8988T (cell line): ENCODE data around the gene XPC.

ENCODE experiments used
- DNase-seq: peaks from one replicate; pipeline ENCODE4 v3.0.0; 2011

Gene XPC

DNA sequence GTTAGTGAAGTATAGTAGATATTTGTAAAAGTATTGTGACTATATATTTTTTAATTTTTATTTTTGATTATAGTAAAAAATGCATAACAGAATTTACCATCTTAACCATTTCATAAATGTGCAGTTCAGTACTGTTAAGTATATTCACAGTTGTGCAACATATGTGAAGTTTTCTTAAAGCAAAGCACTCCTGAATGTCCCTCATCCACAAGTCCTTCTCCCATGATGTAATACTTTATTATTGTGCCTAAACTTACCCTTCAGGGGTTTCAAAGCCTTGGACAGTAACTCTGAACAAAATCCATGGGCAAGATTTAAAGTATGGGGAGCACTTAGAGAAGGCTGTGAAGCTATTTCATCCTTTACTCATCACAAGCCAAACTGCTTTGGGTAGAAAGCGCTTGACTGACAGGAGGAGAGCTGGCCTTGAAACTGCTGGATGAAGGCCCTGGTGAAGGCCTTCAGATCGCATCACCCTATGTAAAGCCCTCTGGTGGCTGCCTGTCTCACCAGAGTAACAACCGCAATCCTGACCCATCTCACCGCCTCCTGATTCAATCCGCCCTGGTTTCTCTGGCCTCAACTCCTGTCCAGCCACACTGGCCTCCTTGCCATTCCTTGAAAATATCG is 28.3 kb upstream of the XPC start:
- DNase-seq = no peak

DNA sequence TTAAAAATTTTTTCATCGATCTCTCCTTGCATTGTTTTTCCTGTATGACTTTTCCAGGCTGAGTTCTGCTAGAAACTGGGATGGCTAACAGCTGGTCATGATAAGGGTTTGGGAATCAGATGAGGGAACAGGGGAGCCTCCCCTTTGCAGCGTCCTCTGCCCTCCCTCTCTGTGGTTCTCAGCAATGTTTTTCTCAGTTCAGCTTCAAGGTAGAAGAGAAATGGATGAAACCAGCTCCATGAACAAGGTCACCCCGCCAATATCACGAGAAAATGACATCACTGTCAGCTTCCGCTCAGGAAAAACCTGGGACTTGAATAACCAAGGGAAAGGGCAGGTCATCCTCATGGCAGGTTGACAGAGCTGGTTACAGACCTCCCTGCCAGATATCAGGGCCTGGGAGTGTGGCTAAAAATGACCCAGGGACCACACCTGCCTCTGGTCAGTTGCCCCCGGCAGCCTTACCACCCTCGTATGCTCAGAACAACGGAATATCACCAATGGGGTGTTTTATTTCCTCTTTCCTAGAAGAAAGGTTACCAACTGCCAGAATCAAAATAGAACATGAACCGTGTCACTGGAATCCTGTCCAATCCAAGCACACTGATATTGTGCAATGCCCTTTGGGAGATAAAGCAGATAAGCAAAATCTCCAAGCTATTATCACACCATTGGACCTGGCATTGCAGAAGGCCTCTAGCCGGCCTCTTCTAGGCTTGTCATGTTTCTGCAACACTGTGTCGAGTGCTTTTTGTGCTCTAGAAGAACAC is 26.3 kb upstream of the XPC start:
- DNase-seq = no peak

DNA sequence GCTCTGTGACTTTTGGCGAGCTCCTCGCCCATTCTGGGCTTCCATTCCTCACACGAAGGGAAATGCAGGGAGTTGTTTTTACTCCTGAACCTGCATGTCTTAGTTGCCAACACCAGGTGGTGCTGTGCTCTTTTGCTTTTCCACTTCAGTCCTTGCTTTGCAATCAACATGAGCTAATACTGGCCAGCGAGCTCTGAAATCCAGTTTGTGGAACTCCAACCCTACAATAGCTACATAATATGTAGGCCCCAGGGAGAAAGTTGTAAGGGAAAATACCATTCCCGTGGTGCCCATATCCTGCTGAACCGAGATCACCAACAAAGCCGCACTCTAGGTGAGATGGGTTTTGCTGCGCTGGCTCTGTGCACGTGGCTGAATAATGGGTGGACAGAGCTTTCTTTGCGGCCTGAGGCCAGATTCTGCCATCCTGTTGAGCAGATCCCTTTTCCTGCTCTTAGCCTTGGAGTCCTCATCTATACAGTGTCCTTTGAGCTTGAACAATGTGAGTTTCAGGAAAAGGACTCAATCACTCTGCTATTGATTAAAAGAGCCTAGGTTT is 25.2 kb upstream of the XPC start:
- peak; percentile 66 for DNase-seq

DNA sequence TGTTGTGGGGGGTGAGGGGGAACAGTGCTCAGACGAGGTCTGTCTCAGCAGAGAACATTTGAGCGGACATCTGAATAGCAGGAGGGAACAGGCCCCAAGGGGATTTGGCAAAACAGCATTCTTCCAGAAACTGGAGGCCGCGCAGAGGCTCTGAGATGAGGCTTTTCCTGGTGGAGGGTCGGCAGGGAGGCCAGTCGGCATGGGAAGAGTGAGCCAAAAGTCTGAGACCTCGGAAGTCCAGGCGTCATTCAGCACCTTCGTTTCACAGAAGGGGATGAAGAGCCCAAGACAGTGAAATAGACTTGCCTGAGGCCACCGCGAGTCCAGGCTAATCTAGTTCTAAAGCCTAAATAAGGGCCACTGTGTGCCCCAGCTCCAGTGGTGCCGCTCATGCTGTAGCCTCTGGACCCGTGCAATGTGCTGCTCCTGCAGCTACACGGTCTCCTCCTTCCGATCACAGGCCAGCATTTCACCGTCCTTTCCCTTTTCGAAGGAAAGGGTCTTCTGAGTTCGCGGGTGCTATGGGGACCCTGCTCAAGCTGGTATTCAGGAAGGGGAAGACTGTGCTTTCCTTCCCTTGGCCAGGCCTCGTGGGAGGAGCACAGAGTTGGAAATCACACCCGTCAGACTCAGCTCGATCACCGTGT is 24.6 kb upstream of the XPC start:
- no peak for DNase-seq

DNA sequence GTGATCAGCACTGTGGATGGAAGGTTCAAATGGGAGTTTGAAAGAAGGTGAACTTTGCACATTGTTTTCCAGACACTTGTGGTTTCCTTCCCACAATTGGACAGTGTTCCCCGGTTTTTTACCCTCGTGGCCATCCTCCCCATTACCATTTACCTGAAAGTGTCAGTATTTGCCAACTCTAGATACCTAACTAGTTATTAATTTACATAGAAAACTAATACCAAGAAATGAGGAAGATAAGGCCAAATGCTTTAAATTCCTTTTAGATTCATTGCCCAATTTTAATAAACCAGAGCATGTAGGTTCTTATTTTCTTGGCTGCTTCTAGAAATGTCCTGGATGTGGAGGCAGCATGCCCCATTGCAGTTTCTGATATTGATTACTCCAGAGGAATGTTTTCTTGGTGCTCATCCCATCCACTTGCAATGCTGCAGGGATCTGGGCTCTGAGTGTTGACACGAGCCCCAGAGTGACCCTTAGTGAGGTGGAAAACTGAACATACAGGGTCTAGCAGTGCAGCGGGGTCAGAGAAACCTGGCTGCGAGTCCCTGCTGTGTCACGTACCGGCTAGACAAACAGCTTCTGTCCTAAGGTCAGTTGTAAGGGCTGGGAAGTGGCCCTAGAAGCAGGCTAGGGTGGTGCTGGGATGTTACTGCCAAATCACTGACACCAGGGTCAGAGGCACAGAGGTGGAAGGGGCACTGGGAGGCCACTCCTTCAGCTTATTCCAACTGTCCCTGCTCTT is 23.7 kb upstream of the XPC start:
- no peak for DNase-seq

DNA sequence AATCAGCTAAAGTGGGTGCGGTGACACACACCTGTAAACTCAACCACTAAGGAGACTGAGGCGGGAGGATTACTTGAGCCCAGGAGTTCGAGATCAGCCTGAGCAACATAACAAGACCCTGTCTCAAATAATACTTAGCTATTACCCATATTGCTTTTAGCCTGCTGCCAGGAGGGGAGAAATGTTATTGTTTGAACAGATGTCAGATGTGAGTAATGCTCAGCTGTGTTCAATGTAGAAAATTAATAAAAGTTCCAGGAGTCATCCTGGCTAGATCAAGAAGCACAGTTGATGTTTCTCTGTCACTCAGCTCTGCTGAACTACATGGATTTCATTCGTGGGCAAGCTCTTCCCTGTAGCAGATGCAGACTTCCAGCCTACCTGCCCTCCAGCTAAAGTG is 22.4 kb upstream of the XPC start:
- no peak for DNase-seq

DNA sequence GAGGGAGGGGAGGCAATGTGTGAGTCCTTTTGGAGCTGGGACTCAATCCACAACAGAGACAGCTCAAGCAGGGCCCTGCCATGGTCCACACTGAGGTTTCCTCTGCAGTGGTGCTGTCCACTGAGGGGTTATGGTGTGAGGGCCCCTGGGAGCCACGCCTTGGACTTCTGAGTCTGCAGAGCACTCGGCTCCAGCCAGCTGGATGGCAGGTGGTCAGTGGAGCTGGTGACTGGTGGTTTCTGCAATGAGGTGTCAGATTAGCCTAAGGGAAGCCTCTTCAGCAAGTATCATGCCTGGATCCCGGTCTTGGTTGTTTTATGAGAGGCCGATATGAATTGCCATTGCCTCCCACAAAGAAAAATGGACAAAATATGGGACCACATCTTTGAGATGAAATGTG is 21.9 kb upstream of the XPC start:
- no peak for DNase-seq

DNA sequence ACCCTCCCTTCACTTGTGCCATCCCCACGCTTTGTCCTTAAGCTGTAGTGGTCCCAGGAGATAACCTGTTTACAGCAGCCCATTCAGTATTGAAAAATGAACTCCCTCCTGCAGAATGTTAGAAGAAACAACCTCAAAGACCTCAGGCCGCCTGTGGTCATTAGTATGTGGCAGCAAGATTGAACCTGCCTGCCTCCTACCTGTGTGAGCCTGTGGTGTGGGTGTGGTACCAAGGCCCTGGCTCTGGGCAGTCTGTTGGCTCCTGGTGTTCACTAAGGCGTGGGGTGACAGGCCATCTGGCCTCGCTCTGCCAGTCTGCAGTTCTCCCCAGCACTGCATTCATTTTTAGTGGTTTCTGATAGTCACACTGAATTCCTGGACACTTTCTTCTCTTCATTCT is 21.2 kb upstream of the XPC start:
- DNase-seq = no peak

DNA sequence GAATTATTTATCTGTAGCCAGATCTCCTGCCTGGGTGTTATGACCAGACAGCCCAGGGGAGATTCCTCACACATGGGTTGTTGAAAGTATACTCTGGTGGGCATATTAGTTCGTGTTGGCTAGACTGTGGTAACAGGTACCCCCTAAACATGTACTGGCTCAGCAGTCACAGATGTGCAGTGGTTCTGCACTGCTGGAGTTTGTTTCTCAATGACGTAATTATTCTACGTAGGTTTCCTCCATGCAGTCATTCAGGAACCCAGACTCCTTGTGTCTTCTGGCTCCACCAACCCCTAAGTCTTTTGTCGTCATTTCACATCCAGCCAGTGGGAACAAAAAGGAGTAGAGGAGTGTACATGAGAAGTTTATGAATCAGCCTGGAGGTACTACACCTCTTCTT is 16.5 kb upstream of the XPC start:
- no peak for DNase-seq

DNA sequence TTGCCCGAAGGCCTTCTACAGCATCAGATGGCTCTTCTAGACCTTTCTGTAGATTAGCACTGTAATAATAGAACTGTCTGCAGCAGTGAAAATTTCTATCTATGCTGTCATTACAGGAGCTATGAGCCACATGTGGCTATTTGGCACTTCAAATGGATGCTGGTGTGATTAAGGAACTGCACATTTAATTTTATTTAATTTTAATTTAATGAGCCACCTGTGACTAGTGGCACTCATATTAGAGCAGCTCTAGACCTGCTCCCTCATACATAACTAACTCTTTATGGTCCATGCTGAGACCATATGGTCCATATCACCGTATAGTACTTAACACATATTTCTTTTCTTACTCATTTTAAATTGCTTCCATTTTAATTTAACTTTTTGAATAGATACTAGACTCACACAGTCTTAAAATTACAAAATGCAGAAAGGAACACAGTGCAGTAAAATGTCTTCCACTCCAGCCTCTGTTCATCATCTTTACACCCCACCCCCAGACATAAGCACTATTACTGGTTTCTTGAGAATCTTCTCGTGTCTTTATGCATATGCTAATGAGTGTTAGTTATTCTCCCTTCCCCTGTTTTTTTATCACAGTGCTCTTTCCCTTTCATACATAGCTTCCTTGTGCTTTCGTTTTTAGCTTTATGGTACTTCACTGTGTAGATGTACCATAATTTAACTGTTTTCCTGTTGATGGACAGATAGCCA is 9.8 kb upstream of the XPC start:
- DNase-seq = no peak

DNA sequence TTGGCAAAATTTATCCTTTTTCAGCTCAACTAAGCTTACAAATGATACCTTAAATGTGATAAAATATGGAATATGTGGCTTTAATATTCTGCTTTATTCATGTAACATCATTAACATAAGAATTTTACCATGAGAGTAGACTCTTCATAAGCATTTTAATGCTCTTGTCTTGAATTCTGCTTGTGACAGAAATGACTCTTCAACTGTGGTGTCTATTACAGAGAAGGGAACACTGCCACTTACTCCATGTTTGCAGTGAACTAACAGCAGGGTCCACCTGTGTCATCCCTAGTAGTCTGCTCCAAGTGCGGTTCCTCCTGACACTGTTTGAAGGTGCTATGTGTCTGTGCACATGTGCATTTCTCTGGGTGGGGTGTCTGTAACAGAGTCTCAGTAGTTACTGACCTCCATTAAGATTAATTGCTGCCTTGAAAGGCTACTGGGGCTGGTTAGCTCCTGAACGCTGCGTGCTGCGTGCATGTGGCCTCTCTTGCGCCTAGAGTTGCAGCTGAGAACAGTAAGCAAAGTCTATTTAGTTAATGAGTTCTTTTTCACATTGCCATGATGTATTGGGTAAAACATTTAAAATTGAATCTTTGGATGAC is 8.6 kb upstream of the XPC start:
- no peak for DNase-seq

DNA sequence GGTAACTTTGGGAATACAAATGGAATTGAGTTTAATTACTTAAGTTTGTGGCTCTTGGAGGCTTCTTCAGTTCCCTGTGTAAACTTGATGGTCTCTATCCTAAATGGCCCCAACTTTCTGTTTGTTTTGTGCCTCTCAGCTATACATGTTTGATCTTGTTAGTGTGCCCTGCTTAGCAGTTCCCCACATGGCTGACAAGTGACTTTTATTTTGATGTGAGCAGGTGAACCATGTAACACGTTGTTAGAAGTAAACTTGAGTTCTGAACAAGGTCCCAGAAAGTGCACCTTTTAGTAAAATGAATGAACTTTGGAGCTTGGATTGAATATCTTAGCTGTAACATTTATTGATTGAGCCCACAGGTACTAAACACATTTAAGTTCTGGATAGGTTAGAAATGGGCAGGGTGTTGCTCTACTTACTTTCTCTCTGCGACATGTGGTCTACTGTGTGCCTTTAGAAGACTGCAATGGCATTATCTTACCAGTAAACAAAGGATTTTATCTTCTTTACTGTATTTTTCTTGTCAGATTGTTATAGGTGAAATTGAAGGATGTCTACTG is 4.7 kb upstream of the XPC start:
- DNase-seq = no peak

DNA sequence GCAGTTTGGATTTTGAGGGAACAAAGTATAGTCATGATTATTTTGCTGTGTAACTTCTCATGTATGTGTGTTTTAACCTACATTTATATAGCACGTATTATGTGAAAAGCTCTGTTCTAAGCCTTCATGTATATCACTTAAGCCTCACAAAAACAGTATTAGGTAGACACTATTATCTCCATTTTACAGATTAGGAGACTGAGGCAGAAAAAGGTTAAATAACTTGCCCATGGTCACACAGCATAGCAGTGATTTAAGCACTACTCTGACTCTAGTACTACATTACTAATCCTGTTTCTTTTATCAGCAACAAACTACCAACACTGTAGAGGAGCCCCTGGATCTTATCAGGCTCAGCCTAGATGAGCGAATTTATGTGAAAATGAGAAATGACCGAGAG is 2.9 kb upstream of the XPC start:
- no peak for DNase-seq

DNA sequence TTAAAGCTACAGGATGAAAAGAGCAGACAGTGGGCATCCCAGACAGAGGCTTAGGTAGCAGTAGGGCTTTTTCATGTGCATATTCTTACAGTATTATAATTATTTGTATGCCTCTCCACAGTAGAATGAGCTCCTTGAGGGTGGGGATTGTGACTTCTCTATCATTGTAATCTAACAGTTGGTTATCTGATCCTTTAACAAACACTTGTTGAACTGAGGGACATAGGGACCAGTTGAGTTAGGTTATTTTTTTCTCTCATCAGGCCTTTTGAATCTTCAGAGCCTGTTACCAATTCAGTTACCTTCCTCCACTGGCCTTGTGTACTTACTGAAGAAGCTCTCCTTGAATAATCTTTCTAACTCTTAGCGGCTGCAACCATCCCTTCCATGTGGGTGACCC is 1.4 kb upstream of the XPC start:
- DNase-seq = no peak

DNA sequence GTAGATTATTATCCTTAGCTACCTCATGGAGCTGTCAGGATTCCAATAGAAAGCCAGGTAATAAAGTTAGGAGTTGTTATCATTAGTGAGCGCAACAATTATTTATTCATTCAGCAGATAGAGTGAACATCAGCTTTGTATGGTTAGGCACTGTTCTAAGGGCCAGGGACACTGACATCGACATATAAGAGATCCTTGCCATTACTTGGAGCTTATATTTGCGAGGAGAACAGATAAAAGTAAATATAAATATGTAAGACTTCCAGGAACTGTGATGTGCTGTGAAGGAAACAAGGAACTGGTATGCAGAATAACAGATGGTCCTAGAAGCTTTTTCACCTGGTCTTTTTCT is 689 bp upstream of the XPC start:
- no peak for DNase-seq

DNA sequence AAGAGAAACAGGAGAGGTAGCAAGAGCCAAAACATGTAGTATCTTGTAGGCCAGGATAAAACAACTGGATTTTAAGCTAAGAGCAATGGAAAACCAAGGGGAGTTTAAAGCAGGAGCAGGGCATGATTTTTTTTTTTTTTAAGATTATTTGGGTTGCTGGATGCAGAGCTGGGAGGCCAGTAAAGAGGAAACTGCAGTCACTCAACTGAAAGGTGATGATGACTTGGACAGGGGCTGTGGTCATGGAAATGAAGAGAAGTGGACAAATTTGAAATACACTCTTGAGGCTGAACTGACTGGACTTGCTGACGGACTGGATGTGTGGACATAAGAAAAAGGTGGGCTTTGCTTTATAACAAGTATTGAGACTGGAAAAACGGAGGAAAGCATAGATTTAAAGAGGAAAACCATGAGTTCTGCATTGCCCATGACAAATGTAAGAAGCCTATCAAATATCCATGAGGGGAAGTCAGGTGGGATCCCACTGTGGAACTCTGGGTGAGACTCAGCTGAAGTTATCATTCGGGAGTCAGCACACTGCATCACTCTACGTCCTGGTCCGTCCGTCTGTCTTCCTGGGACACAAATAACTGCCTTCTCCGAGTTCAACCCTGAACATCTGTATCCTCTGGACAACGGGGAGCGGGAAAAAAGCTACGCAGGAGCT is 688 bp downstream of the XPC start:
- no peak for DNase-seq

DNA sequence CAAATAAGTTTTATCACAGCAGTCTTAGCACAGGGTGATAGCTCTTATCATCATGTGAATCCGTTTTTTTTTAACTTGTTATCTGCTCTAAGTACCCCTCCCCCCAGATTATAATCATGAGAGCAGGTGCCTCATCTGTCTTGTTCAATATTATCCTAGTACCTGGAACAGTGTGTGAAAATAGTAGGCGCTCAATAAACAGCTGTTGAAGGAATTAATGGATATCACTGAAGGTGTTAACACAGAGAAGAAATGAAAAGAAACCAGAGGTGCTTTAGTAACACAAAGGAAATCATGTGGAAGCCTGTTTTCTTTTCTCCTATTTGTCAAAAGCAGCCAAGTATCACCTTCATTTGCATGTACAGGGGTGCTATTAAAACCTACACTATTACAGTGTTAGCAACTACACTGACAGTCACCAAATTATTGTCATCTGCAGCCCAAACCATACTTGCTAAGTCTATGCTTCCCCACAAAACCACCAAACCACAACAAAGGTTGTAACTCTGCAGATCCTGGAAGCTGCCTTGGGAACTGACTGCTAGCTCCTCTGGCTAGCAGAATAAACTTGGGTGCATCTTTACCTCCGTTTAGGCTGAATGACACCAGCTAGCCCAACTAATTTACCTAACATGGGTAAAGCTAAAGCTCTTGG is 2.9 kb downstream of the XPC start:
- DNase-seq = no peak

DNA sequence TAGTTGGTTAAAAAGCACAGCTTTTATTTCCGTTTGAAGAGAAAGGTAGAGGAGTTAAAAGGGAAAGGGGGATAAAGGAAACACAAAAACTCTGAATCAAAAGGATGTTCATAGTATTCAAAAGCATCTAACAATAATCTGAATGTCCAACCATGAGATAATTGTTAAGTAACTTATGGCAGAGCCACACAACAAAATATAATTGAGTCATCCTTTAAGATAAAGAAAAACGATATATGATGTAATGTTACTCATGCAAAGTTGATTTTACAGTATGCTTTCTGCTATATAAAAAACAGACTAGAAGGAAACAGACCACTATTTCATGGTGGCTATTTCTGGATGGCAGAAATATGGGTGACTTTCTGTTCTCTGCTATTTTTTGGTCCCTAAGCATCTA is 3.9 kb downstream of the XPC start:
- DNase-seq = no peak

DNA sequence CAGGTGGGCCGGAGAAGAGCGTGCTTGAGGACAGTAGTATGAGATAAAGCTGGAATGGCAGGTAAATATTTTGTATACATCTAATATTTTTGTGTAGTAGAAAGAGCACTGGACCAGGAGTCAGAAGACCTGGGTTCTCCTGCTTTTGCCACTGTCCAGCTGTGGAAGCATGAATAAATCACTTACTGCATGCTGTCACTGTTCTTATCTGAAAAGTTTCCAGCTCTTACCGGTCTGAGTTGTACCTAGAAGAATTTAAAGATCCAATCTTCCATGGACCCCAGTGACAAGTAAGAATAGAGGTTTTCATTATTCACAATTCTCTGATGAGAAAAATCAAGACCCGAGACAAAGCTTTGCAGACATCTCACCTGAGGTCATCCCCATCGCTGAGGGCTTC is 5.9 kb downstream of the XPC start:
- DNase-seq = no peak

DNA sequence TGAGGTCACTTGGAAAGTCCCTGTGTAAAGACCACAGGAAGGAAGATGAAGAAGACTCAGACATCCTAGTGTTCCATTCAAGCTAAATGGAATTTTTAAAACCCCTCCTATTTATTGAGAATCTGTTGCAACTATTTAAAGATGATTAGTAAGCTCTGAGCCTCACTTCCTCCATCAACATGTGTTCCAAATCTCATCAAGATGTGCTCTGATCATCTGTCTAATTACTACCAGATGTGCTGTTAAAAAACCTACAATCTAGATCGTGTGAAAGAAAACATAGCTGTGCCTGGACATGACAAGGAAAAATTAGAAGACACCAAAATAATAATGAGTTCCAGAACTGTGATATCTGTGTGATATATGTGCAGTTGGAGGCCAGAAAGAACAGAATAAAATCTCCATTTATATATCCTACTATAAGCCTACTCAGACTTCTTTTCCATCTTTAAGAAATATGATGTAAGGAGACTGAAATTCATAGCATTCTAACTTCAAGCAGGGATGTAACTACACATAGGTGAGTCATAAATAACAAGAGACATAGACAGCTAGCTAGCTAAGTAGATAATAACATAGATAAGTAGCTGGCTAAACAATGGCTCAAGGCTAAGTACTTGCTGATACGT is 7.8 kb downstream of the XPC start:
- no peak for DNase-seq
